GM13977 (cell line): ENCODE data around the gene MRPL10.

Experiments used
- DNase-seq: peaks from one replicate; pipeline ENCODE4 v3.0.0; 2012; ENCODE audit warnings: low spot score
- in situ Hi-C: fragments of 300-500 bp; cut with MboI; formaldehyde crosslinking; loops from one replicate; pipeline ENCODE4 v1.12.0; 2022; ENCODE audit warnings: low sequenced_read_pairs, low pct_unique_long_range_greater_than_20kb, mixed read lengths, inconsistent platforms; ENCODE audit not compliant: unreplicated experiment
- TF ChIP-seq, protein P1 (sequence below): IDR thresholded peaks from 2 replicates; pipeline ENCODE4 v1.5.1; 2012; ENCODE audit warnings: mild to moderate bottlenecking, control low read depth; ENCODE audit not compliant: insufficient read depth; ENCODE audit errors: extremely low read depth, missing control alignments

MRPL10 gene

DNA sequence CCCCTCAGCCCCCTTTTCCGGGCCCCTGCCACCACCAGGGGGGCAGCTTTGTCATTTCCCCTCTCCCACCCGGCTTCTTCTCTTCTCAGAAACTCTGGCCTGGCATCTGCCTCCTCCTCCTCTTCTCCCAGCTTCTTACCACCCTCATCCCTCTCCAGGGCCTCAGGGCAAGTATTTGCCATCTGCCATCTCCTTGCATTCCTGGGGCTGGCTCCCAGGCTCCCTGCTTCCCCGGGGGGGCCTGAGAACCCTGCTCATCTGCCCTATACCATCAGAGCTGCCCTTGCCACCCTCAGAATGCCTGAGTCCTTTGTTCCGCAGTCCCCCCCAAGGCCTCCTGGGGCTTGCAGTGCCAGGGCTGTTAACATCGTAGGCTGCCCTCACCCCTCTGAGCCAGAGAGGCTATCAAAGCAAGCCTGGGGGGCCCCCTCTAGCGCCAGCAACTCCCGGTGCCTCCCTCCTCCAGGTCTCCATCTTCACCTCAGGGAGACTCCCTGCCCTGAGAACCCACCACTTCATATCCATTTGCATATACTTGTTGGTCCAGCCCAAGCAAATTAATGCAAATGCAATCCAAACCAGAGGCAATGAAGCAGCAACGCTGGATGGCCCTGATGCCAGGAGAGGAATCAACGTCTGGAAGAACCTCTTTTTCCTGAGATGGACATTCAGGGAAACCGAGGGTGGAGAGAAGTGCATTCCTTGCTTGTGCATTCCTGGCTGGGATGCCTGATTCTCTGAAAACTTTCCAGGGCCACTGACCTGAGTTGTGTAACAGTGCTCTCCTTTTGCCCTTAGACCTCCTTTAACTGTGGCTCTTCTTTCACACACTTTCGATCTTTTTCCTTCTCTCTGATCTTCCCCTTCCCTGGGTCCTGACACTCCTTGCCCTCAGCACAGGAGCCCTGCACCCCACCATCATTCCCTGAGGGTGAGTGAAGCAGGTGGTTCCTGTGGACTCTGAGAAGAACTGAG is 44.0 kb upstream of the MRPL10 start:
- in situ Hi-C loops: no loop called here
- TF ChIP-seq, protein P1, sequence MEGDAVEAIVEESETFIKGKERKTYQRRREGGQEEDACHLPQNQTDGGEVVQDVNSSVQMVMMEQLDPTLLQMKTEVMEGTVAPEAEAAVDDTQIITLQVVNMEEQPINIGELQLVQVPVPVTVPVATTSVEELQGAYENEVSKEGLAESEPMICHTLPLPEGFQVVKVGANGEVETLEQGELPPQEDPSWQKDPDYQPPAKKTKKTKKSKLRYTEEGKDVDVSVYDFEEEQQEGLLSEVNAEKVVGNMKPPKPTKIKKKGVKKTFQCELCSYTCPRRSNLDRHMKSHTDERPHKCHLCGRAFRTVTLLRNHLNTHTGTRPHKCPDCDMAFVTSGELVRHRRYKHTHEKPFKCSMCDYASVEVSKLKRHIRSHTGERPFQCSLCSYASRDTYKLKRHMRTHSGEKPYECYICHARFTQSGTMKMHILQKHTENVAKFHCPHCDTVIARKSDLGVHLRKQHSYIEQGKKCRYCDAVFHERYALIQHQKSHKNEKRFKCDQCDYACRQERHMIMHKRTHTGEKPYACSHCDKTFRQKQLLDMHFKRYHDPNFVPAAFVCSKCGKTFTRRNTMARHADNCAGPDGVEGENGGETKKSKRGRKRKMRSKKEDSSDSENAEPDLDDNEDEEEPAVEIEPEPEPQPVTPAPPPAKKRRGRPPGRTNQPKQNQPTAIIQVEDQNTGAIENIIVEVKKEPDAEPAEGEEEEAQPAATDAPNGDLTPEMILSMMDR: no peak
- no peak for DNase-seq

GRCh38 chr17:47873200-47874090 is 42.1 kb upstream of the MRPL10 start:
- DNase-seq: no peak
- TF ChIP-seq, protein P1: no peak
- in situ Hi-C loops: no loop called here

DNA sequence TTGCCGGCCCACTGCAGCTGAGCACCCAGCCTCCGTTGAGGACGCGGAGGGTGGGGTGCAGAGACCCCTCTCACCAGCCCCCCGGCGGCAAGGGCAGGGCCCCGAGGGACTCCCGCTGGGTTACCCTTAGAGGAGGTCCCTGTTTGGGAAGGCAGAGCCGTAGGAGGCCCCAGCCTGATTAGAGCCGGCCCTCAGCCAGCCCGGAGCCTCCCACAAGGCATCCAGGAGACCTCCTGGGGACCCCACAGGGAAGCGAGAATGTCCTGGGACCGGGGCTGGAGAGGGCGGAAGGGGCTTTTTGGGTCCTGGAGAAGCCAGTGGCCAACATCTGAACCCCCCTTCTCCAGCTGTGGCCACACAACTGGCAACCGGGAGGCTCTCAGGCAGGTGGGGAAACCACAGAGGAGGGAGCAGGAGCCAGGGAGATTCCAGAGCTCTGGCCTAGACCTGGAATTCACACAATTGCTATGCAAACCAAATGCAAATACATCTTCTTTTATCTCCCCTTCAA is 41.4 kb upstream of the MRPL10 start:
- in situ Hi-C loops: no loop called here
- DNase-seq: no peak
- TF ChIP-seq, protein P1: no peak

GRCh38 chr17:47872019-47872650 is 40.8 kb upstream of the MRPL10 start:
- in situ Hi-C loops: no loop called here

DNA sequence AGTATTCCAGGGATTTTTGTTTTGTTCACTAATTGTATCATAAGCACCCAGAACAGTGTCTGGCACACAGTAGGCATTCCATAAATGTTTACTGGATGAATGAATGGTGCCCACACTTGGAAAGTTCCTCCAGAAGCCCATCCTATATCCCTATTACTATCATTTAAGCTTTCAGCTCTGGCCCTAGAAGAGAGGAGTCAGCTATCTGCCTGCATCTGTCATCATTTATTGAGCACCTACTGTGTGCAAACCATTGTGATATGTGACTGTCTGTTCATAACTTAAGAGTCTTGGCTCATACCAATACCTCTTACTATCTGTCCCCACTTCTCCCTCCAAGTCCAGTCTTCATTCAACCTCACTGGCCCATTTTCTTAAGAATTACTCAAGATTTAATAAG is 39.7 kb upstream of the MRPL10 start:
- TF ChIP-seq, protein P1: no peak
- in situ Hi-C loops: no loop called here
- DNase-seq: no peak

More at GRCh38 chr17:47872019-47872650, 40.8 kb upstream of the MRPL10 start:
- DNase-seq: no peak
- TF ChIP-seq, protein P1: no peak

DNA sequence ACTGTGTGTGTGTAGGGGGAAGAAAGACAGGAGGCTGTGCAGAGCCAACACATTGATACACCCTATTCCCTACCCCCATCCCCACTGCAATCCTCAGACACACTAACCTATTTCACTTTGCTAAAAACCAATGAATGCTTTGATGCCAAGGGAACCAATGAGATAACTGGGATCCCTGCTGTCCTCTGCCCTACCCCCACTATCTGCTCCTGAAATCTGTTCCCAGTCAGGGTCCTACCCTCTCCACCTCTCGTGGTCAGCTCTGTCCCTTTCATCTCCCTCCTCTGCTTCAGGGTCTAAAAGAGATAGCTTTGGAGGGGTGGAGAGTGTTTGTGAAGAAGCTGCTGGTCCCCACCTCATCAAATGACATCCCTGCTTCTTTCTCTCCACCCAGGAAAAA is 38.7 kb upstream of the MRPL10 start:
- in situ Hi-C loops: no loop called here
- DNase-seq: no peak
- TF ChIP-seq, protein P1: no peak
